Mesendoderm (in vitro differentiated cells): ENCODE measurements around the gene ATP11B.

Source experiments
- DNase-seq: peaks from one replicate; pipeline ENCODE4 v3.0.0; 2013
- H2AK5ac ChIP-seq: 2 replicates; pipeline ENCODE4 v1.6.1; 2013; ENCODE audit warnings: low read length, inconsistent platforms
- H2BK120ac ChIP-seq: 2 replicates; pipeline ENCODE4 v1.6.1; 2013; ENCODE audit warnings: low read depth, mild to moderate bottlenecking, low read length, moderate library complexity, mixed read lengths
- H2BK15ac ChIP-seq: replicated peaks from 2 replicates; pipeline ENCODE4 v1.6.1; 2013; ENCODE audit warnings: low read depth, mild to moderate bottlenecking, moderate library complexity
- H2BK5ac ChIP-seq: 2 replicates; pipeline ENCODE4 v1.6.1; 2013; ENCODE audit warnings: low read length, inconsistent platforms
- H3K18ac ChIP-seq: 2 replicates; pipeline ENCODE4 v1.6.1; 2013; ENCODE audit warnings: mild to moderate bottlenecking, low read length, mixed read lengths
- H3K23ac ChIP-seq: one replicate; pipeline ENCODE4 v1.6.1; 2013; ENCODE audit warnings: low read length
- H3K27ac ChIP-seq: 2 replicates; pipeline ENCODE4 v1.5.1; 2013; ENCODE audit warnings: low read depth, mild to moderate bottlenecking, inconsistent platforms, low read length, moderate library complexity
- H3K27me3 ChIP-seq: 2 replicates; pipeline ENCODE4 v1.6.1; 2013; ENCODE audit warnings: low read length, control low read depth, mild to moderate bottlenecking, inconsistent platforms; ENCODE audit not compliant: insufficient read depth, poor library complexity
- H3K36me3 ChIP-seq: 2 replicates; pipeline ENCODE4 v1.6.1; 2013; ENCODE audit warnings: low read length, inconsistent platforms; ENCODE audit not compliant: control insufficient read depth, insufficient read depth
- H3K4ac ChIP-seq: one replicate; pipeline ENCODE4 v1.6.1; 2013; ENCODE audit warnings: low read depth, mild to moderate bottlenecking, low read length, moderate library complexity
- H3K4me1 ChIP-seq: 2 replicates; pipeline ENCODE4 v1.6.1; 2013; ENCODE audit warnings: low read depth, low read length, inconsistent platforms; ENCODE audit not compliant: control insufficient read depth
- H3K4me2 ChIP-seq: 2 replicates; pipeline ENCODE4 v1.6.1; 2013; ENCODE audit warnings: low read length
- H3K4me3 ChIP-seq: 2 replicates; pipeline ENCODE4 v1.5.1; 2013; ENCODE audit warnings: mild to moderate bottlenecking, low read length
- H3K56ac ChIP-seq: one replicate; pipeline ENCODE4 v1.6.1; 2013; ENCODE audit warnings: low read length
- H3K79me1 ChIP-seq: 2 replicates; pipeline ENCODE4 v1.6.1; 2013; ENCODE audit warnings: low read length, inconsistent platforms
- H3K79me2 ChIP-seq: 2 replicates; pipeline ENCODE4 v1.6.1; 2013; ENCODE audit warnings: mild to moderate bottlenecking, low read length; ENCODE audit not compliant: control insufficient read depth, insufficient read depth
- H3K9ac ChIP-seq: 2 replicates; pipeline ENCODE4 v1.6.1; 2013; ENCODE audit warnings: low read length, inconsistent platforms
- H4K5ac ChIP-seq: one replicate; pipeline ENCODE4 v1.6.1; 2013; ENCODE audit warnings: low read length
- H4K8ac ChIP-seq: one replicate; pipeline ENCODE4 v1.6.1; 2013; ENCODE audit warnings: low read depth, mild to moderate bottlenecking, control low read depth, low read length, moderate library complexity
- WGBS: extraction: QIAGEN DNeasy Blood & Tissue Kit; methylation state at CpG from one replicate; pipeline ENCODE4 v1.1.7; 2013; ENCODE audit warnings: low lambda C conversion rate, missing lambda C conversion rate; ENCODE audit not compliant: insufficient coverage; ENCODE audit errors: extremely low coverage; 5-methylcytosine and 5-hydroxymethylcytosine counted together

ATP11B gene

GRCh38 chr3:182949688-182950087 is 156.4 kb downstream of the ATP11B start:
- Histone ChIP-seq H3K79me1 (no peaks in the 10 kb centered on the region), H3K27ac (no peak overlapping the region), H3K4ac (no peak overlapping the region), H2BK15ac (no peak overlapping the region), H2BK120ac (no peak overlapping the region), H4K8ac (no peak overlapping the region), H3K9ac (no peak overlapping the region), H3K27me3 (no peaks in the 10 kb centered on the region), H3K56ac (no peak overlapping the region), H3K23ac (no peak overlapping the region), H3K4me2 (no peak overlapping the region), H3K36me3 (no peaks in the 10 kb centered on the region), H3K4me3 (no peak overlapping the region), H4K5ac (no peak overlapping the region), H2BK5ac (no peak overlapping the region), H3K4me1 (peaks cover 3% of the 10 kb centered on the region), H3K18ac (no peak overlapping the region), H2AK5ac (no peak overlapping the region), H3K79me2 (no peaks in the 10 kb centered on the region)
- DNase-seq, result no peak
- no CpG with 5 or more reads among the region's 1 CpG for WGBS

- Histone ChIP-seq H3K36me3 (no peaks in the 10 kb centered on the region), H3K27ac (no peak overlapping the region)
- no CpG with 5 or more reads among the region's 9 CpGs for WGBS
Observed at GRCh38 chr3:182954553-182955235, 161.4 kb downstream of the ATP11B start.

DNA sequence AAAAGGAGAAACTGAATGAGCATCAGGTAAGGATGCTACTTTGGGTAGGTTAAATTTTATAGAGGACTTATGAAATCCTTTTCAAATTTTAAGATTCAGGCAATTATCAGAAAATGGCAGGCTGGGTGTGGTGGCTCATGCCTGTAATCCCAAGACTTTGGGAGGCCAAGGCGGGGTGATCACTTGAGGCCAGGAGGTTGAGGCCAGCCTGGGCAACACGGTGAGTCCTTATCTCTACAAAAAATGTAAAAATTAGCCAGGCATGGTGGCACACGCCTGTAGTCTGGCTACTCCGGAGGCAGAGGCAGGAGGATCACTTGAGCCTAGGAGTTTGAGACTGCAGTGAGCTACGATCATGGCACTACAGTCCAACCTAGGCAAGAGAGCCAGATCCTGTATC is 163.9 kb downstream of the ATP11B start:
- Histone ChIP-seq H3K79me1 (peaks cover 2% of the 10 kb centered on the region), H3K56ac (no peak overlapping the region), H4K8ac (no peak overlapping the region), H3K9ac (no peak overlapping the region), H3K36me3 (no peaks in the 10 kb centered on the region), H2BK5ac (no peak overlapping the region), H3K4me1 (peaks cover 3% of the 10 kb centered on the region), H3K4me3 (no peak overlapping the region), H2AK5ac (no peak overlapping the region), H3K18ac (no peak overlapping the region), H3K79me2 (no peaks in the 10 kb centered on the region), H3K4ac (no peak overlapping the region), H3K27ac (no peak overlapping the region), H4K5ac (no peak overlapping the region), H3K23ac (no peak overlapping the region), H2BK15ac (no peak overlapping the region), H2BK120ac (no peak overlapping the region), H3K27me3 (no peaks in the 10 kb centered on the region), H3K4me2 (no peak overlapping the region)
- no CpG with 5 or more reads among the region's 5 CpGs for WGBS
- DNase-seq, result no peak

More at GRCh38 chr3:182954553-182955235, 161.4 kb downstream of the ATP11B start:
- Histone ChIP-seq H3K4me3 (no peak overlapping the region), H3K4me1 (peaks cover 1% of the 10 kb centered on the region), H3K4ac (no peak overlapping the region), H3K9ac (no peak overlapping the region), H2BK15ac (no peak overlapping the region), H3K56ac (no peak overlapping the region), H3K18ac (no peak overlapping the region), H3K23ac (no peak overlapping the region), H2BK5ac (no peak overlapping the region), H3K79me1 (peaks cover 2% of the 10 kb centered on the region), H3K4me2 (no peak overlapping the region), H3K27me3 (no peaks in the 10 kb centered on the region), H4K8ac (no peak overlapping the region), H3K79me2 (no peaks in the 10 kb centered on the region), H2AK5ac (no peak overlapping the region), H4K5ac (no peak overlapping the region), H2BK120ac (no peak overlapping the region)
- DNase-seq, result no peak

- H3K4me1 ChIP-seq, result peaks cover 3% of the 10 kb centered on the region
- H3K9ac ChIP-seq, result no peak overlapping the region
- H4K5ac ChIP-seq, result no peak overlapping the region
- no peaks in the 10 kb centered on the region for H3K79me2 ChIP-seq
- H3K27me3 ChIP-seq, result no peaks in the 10 kb centered on the region
- H3K18ac ChIP-seq, result no peak overlapping the region
- H3K4me2 ChIP-seq, result no peak overlapping the region
- no peak overlapping the region for H3K4me3 ChIP-seq
- no peak overlapping the region for H2BK15ac ChIP-seq
- no peak for DNase-seq
- no peak overlapping the region for H4K8ac ChIP-seq
- no peak overlapping the region for H2BK5ac ChIP-seq
- no peak overlapping the region for H3K4ac ChIP-seq
- no CpG with 5 or more reads among the region's 4 CpGs for WGBS
- peaks cover 2% of the 10 kb centered on the region for H3K79me1 ChIP-seq
- no peak overlapping the region for H3K27ac ChIP-seq
- H3K23ac ChIP-seq, result no peak overlapping the region
- H3K56ac ChIP-seq, result no peak overlapping the region
- no peak overlapping the region for H2BK120ac ChIP-seq
- H2AK5ac ChIP-seq, result no peak overlapping the region
- H3K36me3 ChIP-seq, result no peaks in the 10 kb centered on the region
Observed at GRCh38 chr3:182957676-182958266, 164.5 kb downstream of the ATP11B start.

GRCh38 chr3:182959474-182960350 is 166.4 kb downstream of the ATP11B start:
- H3K18ac ChIP-seq, result peak overlapping the region; percentile 68
- no peak overlapping the region for H2BK5ac ChIP-seq
- H2AK5ac ChIP-seq, result no peak overlapping the region
- peak overlapping the region; percentile 28 for H3K56ac ChIP-seq
- H3K4me3 ChIP-seq, result no peak overlapping the region
- H3K27ac ChIP-seq, result peak overlapping the region; percentile 1
- peaks cover 2% of the 10 kb centered on the region for H3K79me1 ChIP-seq
- no peak overlapping the region for H3K23ac ChIP-seq
- no peak overlapping the region for H4K5ac ChIP-seq
- no peak overlapping the region for H4K8ac ChIP-seq
- no peaks in the 10 kb centered on the region for H3K79me2 ChIP-seq
- no peak overlapping the region for H3K4ac ChIP-seq
- no peak overlapping the region for H2BK15ac ChIP-seq
- H3K4me2 ChIP-seq, result no peak overlapping the region
- H2BK120ac ChIP-seq, result no peak overlapping the region
- no CpG with 5 or more reads among the region's 4 CpGs for WGBS
- no peak overlapping the region for H3K9ac ChIP-seq
- H3K27me3 ChIP-seq, result no peaks in the 10 kb centered on the region
- DNase-seq, result no peak
- H3K36me3 ChIP-seq, result no peaks in the 10 kb centered on the region
- peaks cover 3% of the 10 kb centered on the region for H3K4me1 ChIP-seq
